Right lobe of liver (tissue), 6 donors: ENCODE results near the gene TAS2R20. TPM values are rescaled to one million over a fixed set of nuclear protein-coding genes. Genes with fewer than 3 reads are reported as not detected.

Experiments
- ATAC-seq, 4 donors: fragments of 200-7000 bp; cut with Tn5 transposase; one replicate each; pipeline ENCODE4 v1.9.1; 2020; ENCODE audit warnings: mild to moderate bottlenecking in 4 of 4, moderate library complexity in 4 of 4
- DNase-seq, 3 donors: peaks; one replicate each; pipeline ENCODE4 v3.0.0-alpha.2; 2020
- H3K27ac ChIP-seq, 3 donors: fragments of 200-600 bp; one replicate each; pipeline ENCODE4 v1.8.0; 2022
- H3K27me3 ChIP-seq, 2 donors: fragments of 200-600 bp; one replicate each; pipeline ENCODE4 v1.8.0; 2022
- H3K36me3 ChIP-seq, 4 donors: fragments of 200-600 bp; sonication (generic) in 1 of 4; one replicate each; pipeline versions ENCODE4 v1.5.1 to v1.8.0; 2017 to 2022; ENCODE audit warnings: control low read depth in 1 of 4
- H3K4me1 ChIP-seq, 4 donors: fragments of 200-600 bp; sonication (generic) in 1 of 4; one replicate each; pipeline versions ENCODE4 v1.5.1 to v1.8.0; 2017 to 2022; ENCODE audit warnings: control low read depth in 1 of 4
- H3K4me3 ChIP-seq, 3 donors: fragments of 200-600 bp; one replicate each; pipeline ENCODE4 v1.8.0; 2022
- H3K9me3 ChIP-seq, 4 donors: fragments of 200-600 bp; sonication (generic) in 1 of 4; one replicate each; pipeline versions ENCODE4 v1.5.1 to v1.8.0; 2017 to 2022; ENCODE audit warnings: control low read depth in 1 of 4
- POLR2A ChIP-seq: fragments of 450-650 bp; IDR thresholded peaks from one replicate; pipeline ENCODE4 v1.6.1; 2017; ENCODE audit warnings: antibody characterized with exemption, mild to moderate bottlenecking
- WGBS: methylation state at CpG from one replicate; pipeline ENCODE4 v1.1.6; 2018; ENCODE audit warnings: low coverage, low lambda C conversion rate; ENCODE audit not compliant: insufficient coverage; ENCODE audit errors: missing lambda C conversion rate; 5-methylcytosine and 5-hydroxymethylcytosine counted together
- intact Hi-C, 2 donors: fragments of 100-400 bp; cut with DNase I; formaldehyde crosslinking; loops; one replicate each; pipeline versions ENCODE4 v1.11.2 to v1.14.1; 2022
- total RNA-seq, 6 experiments: library from RNA; depleted of rRNA in 2 of 6; stranded (reverse); fragments of >200 nt in 2 of 6; fragmentation: NEBNext Ultra II Directional in 3 of 6; extraction: Animal tissue kit (Norgen Biotek cat#: 25700) in 3 of 6; gene quantifications; one replicate each; pipeline versions ENCODE4 v1.1.0 to v1.2.4, GENCODE V29; 2016 to 2023
- TF ChIP-seq, protein P1 (sequence below), 4 donors: fragments of 200-600 bp in 3 of 4; fragments of 450-650 bp in 1 of 4; IDR thresholded peaks; one replicate each; pipeline versions ENCODE4 v1.5.1 to v1.8.0; 2016 to 2022; ENCODE audit warnings: antibody characterized with exemption in 4 of 4, mild to moderate bottlenecking in 2 of 4
- donor health status: DM: no; HTN: yes; CAD: no.
- donor health status: DM: no; HTN: no; CAD: no.
- donor health status: DM: no; HTN: no; CAD: no.
- donor health status: DM: no; HTN: yes; CAD: no.
- donor health status: DM: no; HTN: yes; CAD: no.

Gene TAS2R20
- total RNA-seq, 6 experiments from 2014 or later, result 0.46 to 3.0 (median 1.6) TPM

GRCh38 chr12:10986812-10987211 is 11.3 kb downstream of the TAS2R20 start, which contains the start of gene TAS2R50:
TAS2R50 (minus strand) TSS chr12:10986912; CDS start chr12:10986860, 52 bp downstream.
- intact Hi-C loops, result no loop called here
- ATAC-seq (no peak), DNase-seq (no peak)
- H3K9me3 ChIP-seq, result peaks cover 0 to 3% (median 0%) of the 10 kb centered on the region in 4 donors
- no peaks in the 10 kb centered on the region for H3K36me3 ChIP-seq
- no peaks in the 10 kb centered on the region for H3K4me1 ChIP-seq
- no peaks in the 10 kb centered on the region for H3K27me3 ChIP-seq
- H3K4me3 ChIP-seq, result no peak within 1 kb of the TSS
- TF ChIP-seq, protein P1, sequence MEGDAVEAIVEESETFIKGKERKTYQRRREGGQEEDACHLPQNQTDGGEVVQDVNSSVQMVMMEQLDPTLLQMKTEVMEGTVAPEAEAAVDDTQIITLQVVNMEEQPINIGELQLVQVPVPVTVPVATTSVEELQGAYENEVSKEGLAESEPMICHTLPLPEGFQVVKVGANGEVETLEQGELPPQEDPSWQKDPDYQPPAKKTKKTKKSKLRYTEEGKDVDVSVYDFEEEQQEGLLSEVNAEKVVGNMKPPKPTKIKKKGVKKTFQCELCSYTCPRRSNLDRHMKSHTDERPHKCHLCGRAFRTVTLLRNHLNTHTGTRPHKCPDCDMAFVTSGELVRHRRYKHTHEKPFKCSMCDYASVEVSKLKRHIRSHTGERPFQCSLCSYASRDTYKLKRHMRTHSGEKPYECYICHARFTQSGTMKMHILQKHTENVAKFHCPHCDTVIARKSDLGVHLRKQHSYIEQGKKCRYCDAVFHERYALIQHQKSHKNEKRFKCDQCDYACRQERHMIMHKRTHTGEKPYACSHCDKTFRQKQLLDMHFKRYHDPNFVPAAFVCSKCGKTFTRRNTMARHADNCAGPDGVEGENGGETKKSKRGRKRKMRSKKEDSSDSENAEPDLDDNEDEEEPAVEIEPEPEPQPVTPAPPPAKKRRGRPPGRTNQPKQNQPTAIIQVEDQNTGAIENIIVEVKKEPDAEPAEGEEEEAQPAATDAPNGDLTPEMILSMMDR (IDR thresholded peaks at IDR 0.05), result no peak
- TF ChIP-seq POLR2A, result no peak
- H3K27ac ChIP-seq, result no peak within 1 kb of the TSS
- WGBS, result 50% methylated on average over 2 of the region's 2 CpGs

DNA sequence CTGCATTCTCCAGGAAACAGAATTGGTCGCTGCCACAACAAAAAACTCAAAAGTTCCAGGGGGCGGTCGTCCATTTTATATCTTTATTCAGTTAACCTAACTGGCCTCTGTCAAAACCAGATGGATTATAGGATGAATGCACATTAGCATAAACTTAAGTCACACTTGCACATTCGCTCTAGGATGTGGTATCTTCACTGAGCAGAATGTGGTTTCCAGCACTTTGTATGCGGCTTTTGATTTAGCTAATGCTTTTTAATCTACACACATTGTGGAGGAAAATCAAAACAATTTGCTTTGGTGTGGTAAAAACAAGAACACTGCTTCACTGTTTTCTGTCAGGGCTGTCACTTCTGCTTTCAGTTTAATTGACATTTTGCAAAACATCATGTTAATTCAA is 15.9 kb downstream of the TAS2R20 start:
- H3K27me3 ChIP-seq, result no peaks in the 10 kb centered on the region
- no peaks in the 10 kb centered on the region for H3K9me3 ChIP-seq
- H3K27ac ChIP-seq, result no peak overlapping the region
- no peaks in the 10 kb centered on the region for H3K36me3 ChIP-seq
- DNase-seq, result no peak
- no peak for ATAC-seq
- H3K4me1 ChIP-seq, result no peaks in the 10 kb centered on the region
- no peak for TF ChIP-seq POLR2A
- TF ChIP-seq, protein P1 (IDR thresholded peaks at IDR 0.05), result no peak
- intact Hi-C loops, result no loop called here
- WGBS, result 92% methylated on average over 5 of the region's 5 CpGs
- H3K4me3 ChIP-seq, result no peak overlapping the region

- no peak for DNase-seq
- WGBS, result 84% methylated on average over 3 of the region's 3 CpGs
These were observed 23.1 kb downstream of the TAS2R20 start for GRCh38 chr12:10974965-10975364.

GRCh38 chr12:10968765-10969456 is 29.2 kb downstream of the TAS2R20 start:
- Histone ChIP-seq H3K27me3 (no peaks in the 10 kb centered on the region), H3K36me3 (no peaks in the 10 kb centered on the region), H3K9me3 (no peaks in the 10 kb centered on the region), H3K27ac (no peak overlapping the region), H3K4me1 (peaks cover 0 to 10% (median 2%) of the 10 kb centered on the region in 4 donors), H3K4me3 (no peak overlapping the region)
- 60% methylated on average over 13 of the region's 15 CpGs for WGBS
- no peak for TF ChIP-seq POLR2A
- TF ChIP-seq, protein P1 (IDR thresholded peaks at IDR 0.05), result no peak
- intact Hi-C loops, result no loop called here
- ATAC-seq, result peak; percentile 93 to 99 (median 96)
- peak; percentile 29 to 76 (median 64) for DNase-seq

More at GRCh38 chr12:10974965-10975364, 23.1 kb downstream of the TAS2R20 start:
- Histone ChIP-seq H3K27ac (no peak overlapping the region), H3K4me1 (no peaks in the 10 kb centered on the region), H3K27me3 (no peaks in the 10 kb centered on the region), H3K9me3 (no peaks in the 10 kb centered on the region), H3K36me3 (no peaks in the 10 kb centered on the region), H3K4me3 (no peak overlapping the region)
- TF ChIP-seq, protein P1 (IDR thresholded peaks at IDR 0.05), result no peak
- TF ChIP-seq POLR2A, result no peak
- no peak for ATAC-seq
- intact Hi-C loops, result no loop called here
